A549 (cell line): Measurements from ENCODE around the gene XRCC6.

Source experiments
- CEBPB ChIP-seq, 2 experiments: fragments of >200 bp in 1 of 2; sonication (Bioruptor Twin) in 1 of 2; formaldehyde crosslinking in 1 of 2; IDR thresholded peaks; 2 replicates each; pipeline ENCODE4 v1.6.1; 2012 to 2016
- CHD2 ChIP-seq: fragments of 150-350 bp; IDR thresholded peaks from 2 replicates; pipeline ENCODE4 v1.6.1; 2014; ENCODE audit warnings: low read length; ENCODE audit not compliant: partially characterized antibody
- CTCF ChIP-seq: fragments of >200 bp; sonication (Bioruptor Twin); formaldehyde crosslinking; IDR thresholded peaks from 3 replicates; pipeline ENCODE4 v1.5.1; 2016
- MYC ChIP-seq: IDR thresholded peaks from 2 replicates; pipeline ENCODE4 v1.6.1; 2012; ENCODE audit warnings: mild to moderate bottlenecking, inconsistent platforms, low read length, improper control_type of control experiment, borderline replicate concordance
- POLR2AphosphoS2 ChIP-seq: conservative IDR thresholded peaks from 2 replicates; pipeline ENCODE4 v1.6.1; 2012; ENCODE audit warnings: low read length, improper control_type of control experiment, inconsistent platforms
- RAD21 ChIP-seq, 2 experiments: fragments of >200 bp in 1 of 2; sonication (Bioruptor Twin) in 1 of 2; formaldehyde crosslinking in 1 of 2; IDR thresholded peaks in 1 of 2; conservative IDR thresholded peaks in 1 of 2; 2 replicates in 1 of 2; 3 replicates in 1 of 2; pipeline ENCODE4 v1.6.1; 2012 to 2018; ENCODE audit warnings: inconsistent platforms in 1 of 2
- TP53 ChIP-seq: fragments of 250-450 bp; sonication (Bioruptor Pico); IDR thresholded peaks from 2 replicates; pipeline ENCODE4 v1.5.0; 2021; ENCODE audit warnings: mild to moderate bottlenecking, moderate library complexity
- ZC3H11A ChIP-seq: fragments of 450-650 bp; IDR thresholded peaks from 2 replicates; pipeline ENCODE4 v1.6.1; 2014; ENCODE audit warnings: antibody characterized with exemption, mild to moderate bottlenecking
- ZSCAN20 ChIP-seq: fragments of 250-450 bp; sonication (Bioruptor Pico); IDR thresholded peaks from 2 replicates; pipeline ENCODE4 v1.8.0; 2022; ENCODE audit warnings: mild to moderate bottlenecking, moderate library complexity

GRCh38 chr22:41676134-41676533, 55.0 kb downstream of the XRCC6 start:
- TF ChIP-seq POLR2AphosphoS2 (no peak), RAD21 (conservative IDR thresholded peaks at IDR 0.05 in 1 of 2, IDR thresholded peaks at IDR 0.05 in 1 of 2) (no peak), CTCF (no peak), CEBPB (IDR thresholded peaks at IDR 0.05) (no peak), MYC (no peak), TP53 (CRISPR knock-in tag) (no peak), ZC3H11A (no peak), ZSCAN20 (CRISPR knock-in tag) (no peak), CHD2 (no peak)
